Activated CD4-positive, alpha-beta memory T cell treated with anti-CD3 and anti-CD28 coated beads for 36 hours (primary cell): ENCODE measurements around the gene C1QTNF12. TPM values are rescaled to one million over a fixed set of nuclear protein-coding genes. Genes with fewer than 3 reads are reported as not detected.

Source experiments
- CTCF ChIA-PET: fragments of 350-600 bp; sonication (Branson Sonifier 250); formaldehyde crosslinking; loops from one replicate; lab custom pipeline; 2021; ENCODE audit warnings: antibody characterized with exemption, inconsistent platforms; lab: Charles Lee
- POLR2A ChIA-PET: fragments of 350-600 bp; sonication (Branson Sonifier 250); formaldehyde crosslinking; loops from one replicate; lab custom pipeline; 2021; ENCODE audit warnings: antibody characterized with exemption; lab: Charles Lee
- DNase-seq: peaks from one replicate; pipeline ENCODE4 v3.0.0-alpha.2; 2020
- H3K27ac Mint-ChIP-seq: one replicate; pipeline ENCODE4 v1.8.0; 2021; ENCODE audit warnings: mixed read lengths
- H3K27me3 Mint-ChIP-seq: one replicate; pipeline ENCODE4 v1.8.0; 2021; ENCODE audit warnings: mixed read lengths
- H3K36me3 Mint-ChIP-seq: one replicate; pipeline ENCODE4 v1.8.0; 2021; ENCODE audit warnings: mixed read lengths
- H3K4me1 Mint-ChIP-seq: one replicate; pipeline ENCODE4 v1.8.0; 2021; ENCODE audit warnings: low read depth, mixed read lengths
- H3K4me3 Mint-ChIP-seq: one replicate; pipeline ENCODE4 v1.8.0; 2021; ENCODE audit warnings: mild to moderate bottlenecking, mixed read lengths
- H3K9me3 Mint-ChIP-seq: one replicate; pipeline ENCODE4 v1.8.0; 2021; ENCODE audit warnings: mixed read lengths
- intact Hi-C: fragments of 100-400 bp; cut with micrococcal nuclease; formaldehyde crosslinking; loops from one replicate; pipeline ENCODE4 v1.15.1; 2023
- total RNA-seq, 2 experiments: library from RNA; stranded (reverse); gene quantifications; one replicate each; pipeline ENCODE4 v1.2.3, GENCODE V29; 2021

C1QTNF12 gene
- total RNA-seq, 2 experiments from 2014 or later = 3.8 to 4.2 TPM

DNA sequence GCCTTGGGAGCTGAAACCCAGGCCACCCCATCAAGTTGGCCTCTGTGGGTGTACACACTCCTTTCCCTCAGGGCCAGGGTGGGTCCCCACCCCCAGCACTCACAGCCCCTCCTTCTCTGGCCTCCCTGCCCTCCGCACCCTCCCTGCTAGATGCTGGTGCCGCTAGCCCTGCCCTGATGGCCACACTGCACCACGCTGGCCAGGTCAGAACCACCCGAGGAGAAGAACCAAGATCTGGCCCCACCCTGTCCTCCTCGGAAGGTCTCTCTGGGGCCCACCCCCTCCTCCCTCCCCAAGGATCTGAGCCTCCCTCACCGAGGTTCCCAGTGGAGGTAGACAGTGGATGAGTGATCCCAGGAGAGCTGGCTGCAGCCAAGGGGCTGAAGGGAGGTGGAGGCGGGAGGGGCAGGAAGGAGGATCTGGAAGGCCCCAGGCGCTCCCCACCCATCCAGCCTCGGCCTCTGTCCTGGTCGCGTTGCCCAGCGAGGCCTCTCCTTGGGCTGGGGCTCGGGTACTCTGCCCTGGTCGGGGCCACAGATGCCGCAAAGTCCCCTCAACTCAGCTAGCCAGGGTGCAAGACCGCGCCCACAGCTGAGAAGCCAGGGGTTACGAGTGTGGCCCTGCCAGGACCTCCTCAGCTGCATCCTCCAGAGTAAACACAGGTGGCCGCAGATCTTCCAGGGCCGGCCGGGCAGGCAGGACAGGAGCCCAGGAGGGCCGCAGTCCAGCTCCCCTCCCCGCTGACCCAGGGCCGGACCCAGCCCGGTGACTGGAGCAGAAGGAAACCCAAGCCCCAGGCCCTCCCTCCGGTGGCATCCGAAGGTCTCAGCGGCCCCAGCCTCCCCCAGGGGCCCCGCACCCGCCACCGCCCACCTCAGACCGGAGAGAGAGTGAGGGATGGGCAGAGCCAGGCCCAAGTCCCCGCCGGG, 9.3 kb downstream of the C1QTNF12 start:
- Mint-ChIP-seq H3K9me3 (peaks cover 2% of the 10 kb centered on the region), H3K27ac (no peak overlapping the region), H3K4me1 (peaks cover 17% of the 10 kb centered on the region), H3K27me3 (no peaks in the 10 kb centered on the region), H3K4me3 (no peak overlapping the region), H3K36me3 (peaks cover 13% of the 10 kb centered on the region)
- no peak for DNase-seq
- intact Hi-C loops = no loop called here
- POLR2A ChIA-PET = no interaction called here
- CTCF ChIA-PET = interaction anchor here (1.7 kb wide), 1 partner anchor 115 kb away, joined by 6 read pairs; no protein-coding TSS in a partner anchor

DNA sequence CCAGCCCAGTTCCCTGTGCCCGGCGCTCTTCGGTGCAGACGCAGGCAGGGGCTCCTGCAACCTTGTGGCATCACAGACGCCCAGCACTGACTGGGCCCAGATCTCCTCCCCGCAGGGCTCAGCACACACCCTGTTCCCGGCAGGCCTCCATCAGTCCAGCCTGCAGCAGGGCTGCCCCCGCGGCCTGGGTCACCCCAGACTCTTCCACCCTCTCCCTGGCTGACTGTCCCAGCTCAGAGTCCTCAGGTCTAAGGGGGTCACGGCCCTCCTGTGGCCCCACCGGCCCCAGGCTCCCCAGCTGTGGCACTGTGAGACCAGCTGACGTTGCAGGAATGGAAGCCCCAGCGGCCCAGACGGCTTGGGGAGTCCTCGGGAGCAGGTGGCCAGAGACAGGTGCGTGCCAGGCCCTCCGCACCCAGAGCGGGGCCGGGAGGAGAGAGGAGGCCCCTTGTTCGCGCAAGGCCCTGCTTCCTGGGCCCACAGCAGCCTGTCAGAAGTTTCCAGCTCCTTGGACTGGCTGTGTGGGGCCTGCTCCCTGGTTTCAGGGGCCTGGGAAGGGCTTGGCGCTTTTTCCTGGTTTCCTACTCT, 10.3 kb downstream of the C1QTNF12 start:
- Mint-ChIP-seq H3K27me3 (no peaks in the 10 kb centered on the region), H3K27ac (no peak overlapping the region), H3K9me3 (peaks cover 2% of the 10 kb centered on the region), H3K4me1 (peaks cover 17% of the 10 kb centered on the region), H3K36me3 (peaks cover 13% of the 10 kb centered on the region), H3K4me3 (no peak overlapping the region)
- intact Hi-C loops = no loop called here
- POLR2A ChIA-PET = no interaction called here
- CTCF ChIA-PET = interaction anchor here (1.7 kb wide), 1 partner anchor 114 kb away, joined by 6 read pairs; no protein-coding TSS in a partner anchor
- DNase-seq = no peak

DNA sequence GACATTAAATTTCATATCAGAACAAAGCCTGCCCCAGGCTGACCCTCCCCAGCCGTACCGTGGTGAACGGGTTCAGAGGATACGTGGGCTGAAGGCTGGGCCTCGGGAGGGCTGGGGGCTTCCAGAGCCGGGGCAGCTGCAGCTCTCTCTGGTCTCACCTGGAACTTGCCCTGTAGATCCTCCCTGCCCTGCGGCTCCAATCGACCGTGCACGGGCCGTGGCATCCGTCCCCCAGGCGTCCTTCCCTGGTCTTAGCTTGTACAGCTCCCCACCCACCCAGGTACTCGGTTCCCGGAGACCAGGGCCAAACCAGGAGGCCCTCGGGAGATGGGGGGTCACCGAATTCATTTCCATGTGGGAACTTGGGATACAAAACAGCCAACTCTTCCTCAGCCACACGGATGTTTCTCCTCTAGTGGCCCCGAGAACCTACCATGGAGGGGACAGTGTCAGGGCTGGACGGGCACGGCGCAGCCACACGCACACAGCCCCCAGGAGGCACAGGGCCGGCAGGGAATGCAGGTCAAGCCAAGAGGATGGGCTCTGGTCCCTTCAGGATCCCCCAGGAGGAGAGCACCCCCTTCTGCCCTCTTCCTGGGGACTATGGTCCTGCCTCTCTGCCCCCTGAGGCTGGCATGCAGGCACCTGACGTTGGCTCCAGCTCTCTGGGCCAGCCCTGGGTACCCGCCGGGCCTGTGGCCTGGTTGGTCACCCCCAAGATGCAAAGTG, 11.3 kb downstream of the C1QTNF12 start:
- H3K4me3 Mint-ChIP-seq = no peak overlapping the region
- DNase-seq = no peak
- peaks cover 21% of the 10 kb centered on the region for H3K36me3 Mint-ChIP-seq
- CTCF ChIA-PET = no interaction called here
- intact Hi-C loops = no loop called here
- POLR2A ChIA-PET = no interaction called here
- H3K27me3 Mint-ChIP-seq = no peaks in the 10 kb centered on the region
- H3K9me3 Mint-ChIP-seq = peaks cover 2% of the 10 kb centered on the region
- H3K27ac Mint-ChIP-seq = no peak overlapping the region
- H3K4me1 Mint-ChIP-seq = peaks cover 22% of the 10 kb centered on the region

DNA sequence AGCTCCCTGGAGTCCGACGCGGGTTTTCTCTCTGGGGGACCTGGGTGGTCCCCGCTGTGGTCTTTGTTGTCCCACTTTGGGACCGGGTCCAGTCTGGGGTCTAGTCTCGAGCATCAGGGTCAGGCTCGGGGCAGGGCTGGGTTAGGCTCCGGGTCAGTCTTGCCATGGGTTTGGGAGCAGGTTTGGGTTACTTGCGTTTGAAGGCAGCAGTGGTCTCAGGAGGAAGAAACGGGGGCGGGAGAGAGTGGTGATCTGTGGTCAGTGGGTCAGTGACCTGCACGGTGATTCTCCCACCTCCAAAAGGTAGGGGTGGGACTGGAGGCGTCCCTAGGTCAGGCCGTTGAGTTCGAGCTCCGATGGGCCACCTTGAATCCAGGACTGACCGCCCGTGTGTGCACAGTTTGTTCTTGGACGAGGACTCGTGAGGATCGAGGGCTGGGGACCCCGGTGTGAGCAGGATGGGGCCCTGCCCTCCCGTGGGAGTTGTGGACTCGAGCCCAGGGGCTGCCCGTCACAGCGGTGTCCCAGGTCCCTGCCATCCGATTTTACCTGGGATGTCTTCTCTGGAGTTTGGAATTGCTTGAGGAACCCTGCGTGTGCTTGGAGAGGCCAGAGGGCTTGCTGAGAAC, 12.2 kb downstream of the C1QTNF12 start:
- peaks cover 29% of the 10 kb centered on the region for H3K36me3 Mint-ChIP-seq
- H3K4me3 Mint-ChIP-seq = peak overlapping the region; percentile 70
- H3K27me3 Mint-ChIP-seq = no peaks in the 10 kb centered on the region
- no peak overlapping the region for H3K27ac Mint-ChIP-seq
- no peak for DNase-seq
- ChIA-PET POLR2A (no interaction called here), CTCF (no interaction called here)
- H3K4me1 Mint-ChIP-seq = peaks cover 30% of the 10 kb centered on the region
- intact Hi-C loops = no loop called here
- H3K9me3 Mint-ChIP-seq = peaks cover 2% of the 10 kb centered on the region

DNA sequence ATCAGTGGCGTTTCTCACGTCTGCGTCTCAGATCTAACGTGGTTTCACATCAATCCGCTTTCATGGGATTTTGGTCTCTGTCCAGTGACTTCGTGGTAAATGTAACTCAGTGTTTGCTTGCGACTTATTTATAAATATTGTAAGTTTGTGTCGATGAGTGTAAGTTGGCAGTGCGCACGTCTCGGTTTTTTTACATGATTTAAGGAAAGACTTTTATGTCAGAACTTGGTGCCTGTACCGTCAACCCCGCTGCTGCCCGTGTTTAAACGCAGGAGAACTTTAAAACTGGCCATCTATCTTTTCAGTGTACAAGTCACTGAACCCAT, 13.0 kb downstream of the C1QTNF12 start:
- Mint-ChIP-seq H3K4me1 (peaks cover 30% of the 10 kb centered on the region), H3K4me3 (peak overlapping the region; percentile 70), H3K27me3 (no peaks in the 10 kb centered on the region), H3K36me3 (peaks cover 33% of the 10 kb centered on the region), H3K27ac (peak overlapping the region; percentile 72), H3K9me3 (peaks cover 2% of the 10 kb centered on the region)
- ChIA-PET CTCF (no interaction called here), POLR2A (no interaction called here)
- intact Hi-C loops = no loop called here
- no peak for DNase-seq

DNA sequence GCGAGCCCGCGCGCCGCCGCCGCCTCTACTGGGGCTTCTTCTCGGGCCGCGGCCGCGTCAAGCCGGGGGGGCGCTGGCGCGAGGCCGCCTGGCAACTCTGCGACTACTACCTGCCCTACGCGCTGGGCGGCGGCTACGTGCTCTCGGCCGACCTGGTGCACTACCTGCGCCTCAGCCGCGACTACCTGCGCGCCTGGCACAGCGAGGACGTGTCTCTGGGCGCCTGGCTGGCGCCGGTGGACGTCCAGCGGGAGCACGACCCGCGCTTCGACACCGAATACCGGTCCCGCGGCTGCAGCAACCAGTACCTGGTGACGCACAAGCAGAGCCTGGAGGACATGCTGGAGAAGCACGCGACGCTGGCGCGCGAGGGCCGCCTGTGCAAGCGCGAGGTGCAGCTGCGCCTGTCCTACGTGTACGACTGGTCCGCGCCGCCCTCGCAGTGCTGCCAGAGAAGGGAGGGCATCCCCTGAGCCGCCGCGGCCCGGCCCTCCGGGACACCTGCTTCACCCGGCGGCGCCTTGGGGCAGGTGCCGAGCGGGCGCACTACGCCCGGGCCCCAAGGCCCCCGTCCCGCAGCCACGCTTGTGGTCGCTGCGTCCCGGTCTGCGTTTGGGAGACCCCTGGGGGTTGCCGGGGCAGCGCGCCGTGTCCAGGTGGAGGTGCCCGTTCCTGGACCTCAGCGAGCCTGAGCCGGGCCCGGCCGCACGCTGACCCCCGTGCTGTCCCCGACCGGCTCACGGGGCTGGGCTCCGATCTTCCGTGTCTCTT, 13.5 kb downstream of the C1QTNF12 start:
- intact Hi-C loops = loop anchor here (1.0 kb wide), 3 partner anchors 40 to 117 kb away; partner anchors contain the start of genes C1orf159, PUSL1 and UBE2J2
- Mint-ChIP-seq H3K4me3 (peak overlapping the region; percentile 70), H3K27me3 (no peaks in the 10 kb centered on the region), H3K36me3 (peaks cover 35% of the 10 kb centered on the region), H3K9me3 (peaks cover 2% of the 10 kb centered on the region), H3K4me1 (peaks cover 30% of the 10 kb centered on the region), H3K27ac (peak overlapping the region; percentile 72)
- no peak for DNase-seq
- POLR2A ChIA-PET = interaction anchor here (2.8 kb wide), 1 partner anchor 15 kb away, joined by 35 read pairs; no protein-coding TSS in a partner anchor
- CTCF ChIA-PET = no interaction called here

DNA sequence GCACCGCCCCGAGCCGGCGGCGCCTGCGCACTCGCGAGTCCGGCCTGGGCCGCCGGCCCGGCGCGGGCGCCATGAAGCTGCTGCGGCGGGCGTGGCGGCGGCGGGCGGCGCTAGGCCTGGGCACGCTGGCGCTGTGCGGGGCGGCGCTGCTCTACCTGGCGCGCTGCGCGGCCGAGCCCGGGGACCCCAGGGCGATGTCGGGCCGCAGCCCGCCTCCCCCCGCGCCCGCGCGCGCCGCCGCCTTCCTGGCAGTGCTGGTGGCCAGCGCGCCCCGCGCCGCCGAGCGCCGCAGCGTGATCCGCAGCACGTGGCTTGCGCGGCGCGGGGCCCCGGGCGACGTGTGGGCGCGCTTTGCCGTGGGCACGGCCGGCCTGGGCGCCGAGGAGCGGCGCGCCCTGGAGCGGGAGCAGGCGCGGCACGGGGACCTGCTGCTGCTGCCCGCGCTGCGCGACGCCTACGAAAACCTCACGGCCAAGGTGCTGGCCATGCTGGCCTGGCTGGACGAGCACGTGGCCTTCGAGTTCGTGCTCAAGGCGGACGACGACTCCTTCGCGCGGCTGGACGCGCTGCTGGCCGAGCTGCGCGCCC, 14.2 kb downstream of the C1QTNF12 start, which contains the start of gene B3GALT6:
B3GALT6 (plus strand) TSS at position 30 of the 588 bp plus-strand sequence; CDS start at position 72, 42 bp downstream.
- Mint-ChIP-seq H3K4me3 (peak within 1 kb of the TSS; percentile 94), H3K9me3 (peaks cover 2% of the 10 kb centered on the region), H3K27ac (peak within 1 kb of the TSS; percentile 92), H3K4me1 (peaks cover 33% of the 10 kb centered on the region), H3K27me3 (no peaks in the 10 kb centered on the region), H3K36me3 (peaks cover 39% of the 10 kb centered on the region)
- CTCF ChIA-PET = interaction anchor here (1.2 to 2.3 kb wide), 3 partner anchors 18 to 110 kb away, joined by 3 to 34 read pairs (median 7); partner anchors contain the start of gene UBE2J2
- DNase-seq = no peak
- intact Hi-C loops = loop anchor here (1.0 kb wide), 3 partner anchors 41 to 116 kb away; partner anchors contain the start of genes C1orf159, PUSL1 and UBE2J2
- POLR2A ChIA-PET = interaction anchor here (0.6 to 2.8 kb wide), 4 partner anchors 10 to 118 kb away, joined by 3 to 35 read pairs (median 4); partner anchors contain the start of gene TNFRSF18

DNA sequence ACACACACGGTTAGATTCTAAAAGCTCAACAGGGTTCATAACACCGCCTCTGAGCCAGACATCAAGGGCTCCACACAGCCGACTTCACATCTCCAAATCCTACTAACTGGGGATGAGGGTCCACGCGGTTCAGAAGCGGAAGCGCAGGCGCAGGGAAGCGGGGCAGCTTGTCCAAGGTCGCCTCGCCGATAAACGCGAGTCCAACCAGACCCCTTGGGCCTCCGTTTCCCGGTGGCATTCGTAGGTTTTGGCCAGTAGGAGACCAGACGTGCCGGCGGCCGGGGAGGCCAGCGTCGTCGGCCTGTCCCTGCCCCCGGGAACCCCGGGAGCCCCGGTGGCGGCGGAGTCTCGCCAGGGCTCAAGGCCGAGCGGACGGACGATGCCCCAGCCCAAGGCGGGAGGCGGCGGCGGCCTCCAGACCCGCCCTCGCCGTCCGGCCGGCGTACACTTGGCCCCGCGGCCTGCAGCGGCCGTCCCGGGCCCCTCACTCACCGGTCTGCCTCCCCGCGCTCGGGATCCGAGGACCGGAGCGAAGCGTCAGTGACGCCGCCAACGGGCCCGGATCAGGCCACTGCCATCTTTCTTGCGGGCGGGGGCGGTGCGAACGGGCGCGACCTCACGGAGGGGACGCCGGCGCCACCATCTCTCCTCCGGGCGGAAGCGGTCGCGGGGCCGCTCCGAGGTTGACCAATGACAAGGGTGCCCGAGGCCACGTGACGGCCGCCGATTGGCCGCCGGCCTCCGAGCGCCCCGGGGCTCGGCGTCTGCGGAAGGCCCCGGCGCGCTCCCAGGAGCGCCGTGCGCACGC, 14.9 kb downstream of the C1QTNF12 start, which contains the start of gene SDF4:
SDF4 (minus strand) TSS at position 602 of the 808 bp plus-strand sequence. CDS start 3,229 bp downstream, outside the sequence.
- Mint-ChIP-seq H3K27ac (peak within 1 kb of the TSS; percentile 92), H3K4me1 (peaks cover 33% of the 10 kb centered on the region), H3K4me3 (peak within 1 kb of the TSS; percentile 94), H3K27me3 (no peaks in the 10 kb centered on the region), H3K36me3 (peaks cover 39% of the 10 kb centered on the region), H3K9me3 (peaks cover 2% of the 10 kb centered on the region)
- ChIA-PET POLR2A (interaction anchor here (0.6 to 2.8 kb wide), 11 partner anchors 10 to 117 kb away, joined by 3 to 35 read pairs (median 3); partner anchors contain the start of genes TNFRSF18, TNFRSF4 and UBE2J2), CTCF (interaction anchor here (0.6 to 2.3 kb wide), 8 partner anchors 17 to 207 kb away, joined by 3 to 34 read pairs (median 3); partner anchors contain the start of gene UBE2J2)
- DNase-seq = peak; percentile 98
- intact Hi-C loops = loop anchor here (1.0 to 2.0 kb wide), 4 partner anchors 15 to 115 kb away; partner anchors contain the start of genes C1orf159, PUSL1 and UBE2J2

DNA sequence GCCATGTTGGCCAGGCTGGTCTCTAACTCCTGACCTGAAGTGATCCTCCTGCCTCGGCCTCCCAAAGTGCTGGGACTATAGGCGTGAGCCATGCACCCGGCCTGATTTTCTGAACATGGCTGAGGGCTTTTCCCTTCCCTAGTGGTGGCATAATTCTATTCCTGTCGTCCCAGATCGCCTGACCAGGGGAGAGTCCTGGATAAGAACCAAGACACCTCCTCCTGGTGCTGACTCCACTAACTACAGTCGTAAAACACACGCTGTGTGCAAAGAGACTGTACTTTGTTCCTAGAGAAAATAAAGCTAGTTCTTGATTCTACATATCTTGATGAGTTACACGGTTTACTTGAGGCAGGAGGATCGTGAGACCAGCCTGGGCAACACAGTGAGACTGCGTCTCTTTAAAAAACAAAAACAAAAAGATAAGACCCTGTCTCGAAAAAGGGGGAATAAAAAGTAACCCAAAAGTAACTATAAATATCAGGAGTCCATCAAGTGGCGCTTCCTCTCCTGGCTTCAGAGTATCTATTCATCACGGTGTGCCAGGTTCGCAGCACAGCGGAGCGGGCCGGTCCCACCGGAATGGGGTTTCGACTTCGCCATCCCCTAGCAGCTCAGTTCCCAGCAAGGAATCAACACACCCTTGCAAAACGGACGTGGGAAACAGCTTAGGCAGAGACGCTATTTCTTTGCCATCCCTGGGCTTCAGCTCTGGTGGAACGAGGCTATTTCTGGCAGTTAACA, 15.7 kb downstream of the C1QTNF12 start:
- intact Hi-C loops = loop anchor here (2.0 kb wide), 1 partner anchor 14 kb away; no protein-coding TSS in a partner anchor
- POLR2A ChIA-PET = interaction anchor here (0.7 to 2.8 kb wide), 11 partner anchors 9 to 109 kb away, joined by 3 to 35 read pairs (median 3); partner anchors contain the start of genes TNFRSF18, TNFRSF4 and UBE2J2
- peaks cover 37% of the 10 kb centered on the region for H3K4me1 Mint-ChIP-seq
- peaks cover 2% of the 10 kb centered on the region for H3K9me3 Mint-ChIP-seq
- peaks cover 41% of the 10 kb centered on the region for H3K36me3 Mint-ChIP-seq
- H3K4me3 Mint-ChIP-seq = peak overlapping the region; percentile 94
- CTCF ChIA-PET = interaction anchor here (0.6 to 2.3 kb wide), 8 partner anchors 16 to 207 kb away, joined by 3 to 34 read pairs (median 3); partner anchors contain the start of gene UBE2J2
- H3K27ac Mint-ChIP-seq = peak overlapping the region; percentile 92
- H3K27me3 Mint-ChIP-seq = no peaks in the 10 kb centered on the region
- DNase-seq = peak; percentile 30
